ENCODE measurements around the gene RGS7.

DNA sequence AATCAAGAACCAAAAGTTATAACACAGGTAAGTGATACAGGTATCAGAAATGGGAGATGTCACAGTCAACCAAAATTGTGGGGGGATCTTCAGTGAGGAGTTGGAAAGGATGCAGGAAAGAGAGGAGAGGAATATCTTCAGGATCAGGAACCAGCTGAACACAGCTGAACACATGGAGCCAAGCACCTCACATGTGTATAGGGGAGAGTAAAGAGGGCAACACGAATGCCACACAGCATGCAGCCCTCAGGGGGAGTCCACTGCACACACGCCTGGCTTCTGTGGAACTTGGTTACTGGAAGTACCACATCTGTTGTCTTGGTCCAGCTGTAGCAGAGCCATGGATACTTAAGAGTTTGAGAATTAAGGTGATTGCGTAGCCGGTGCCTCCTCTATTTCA lies 218.8 kb downstream of the RGS7 start:
- TF ChIP-seq, protein P1, sequence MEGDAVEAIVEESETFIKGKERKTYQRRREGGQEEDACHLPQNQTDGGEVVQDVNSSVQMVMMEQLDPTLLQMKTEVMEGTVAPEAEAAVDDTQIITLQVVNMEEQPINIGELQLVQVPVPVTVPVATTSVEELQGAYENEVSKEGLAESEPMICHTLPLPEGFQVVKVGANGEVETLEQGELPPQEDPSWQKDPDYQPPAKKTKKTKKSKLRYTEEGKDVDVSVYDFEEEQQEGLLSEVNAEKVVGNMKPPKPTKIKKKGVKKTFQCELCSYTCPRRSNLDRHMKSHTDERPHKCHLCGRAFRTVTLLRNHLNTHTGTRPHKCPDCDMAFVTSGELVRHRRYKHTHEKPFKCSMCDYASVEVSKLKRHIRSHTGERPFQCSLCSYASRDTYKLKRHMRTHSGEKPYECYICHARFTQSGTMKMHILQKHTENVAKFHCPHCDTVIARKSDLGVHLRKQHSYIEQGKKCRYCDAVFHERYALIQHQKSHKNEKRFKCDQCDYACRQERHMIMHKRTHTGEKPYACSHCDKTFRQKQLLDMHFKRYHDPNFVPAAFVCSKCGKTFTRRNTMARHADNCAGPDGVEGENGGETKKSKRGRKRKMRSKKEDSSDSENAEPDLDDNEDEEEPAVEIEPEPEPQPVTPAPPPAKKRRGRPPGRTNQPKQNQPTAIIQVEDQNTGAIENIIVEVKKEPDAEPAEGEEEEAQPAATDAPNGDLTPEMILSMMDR (conservative IDR thresholded peaks at IDR 0.05; ENCODE audit: low read depth, low read length) = no peak
- no peak for TF ChIP-seq POLR2A (IDR thresholded peaks at IDR 0.05; ENCODE audit: low read depth, low read length)
- no peak for TF ChIP-seq RAD21 (IDR thresholded peaks at IDR 0.05; ENCODE audit: low read length)
- no peak for TF ChIP-seq RCOR1 (IDR thresholded peaks at IDR 0.05; ENCODE audit: insufficient replicate concordance, low read length)
- TF ChIP-seq CEBPB (IDR thresholded peaks at IDR 0.05; ENCODE audit: low read depth, low read length) = no peak

All from IMR-90 (cell line).